ENCODE data around the gene LYRM2. TPM values are rescaled to one million over a fixed set of nuclear protein-coding genes. Genes with fewer than 3 reads are reported as not detected.

LYRM2 gene
- total RNA-seq, 2 experiments from 2014 or later = 25.5 to 26.4 TPM

DNA sequence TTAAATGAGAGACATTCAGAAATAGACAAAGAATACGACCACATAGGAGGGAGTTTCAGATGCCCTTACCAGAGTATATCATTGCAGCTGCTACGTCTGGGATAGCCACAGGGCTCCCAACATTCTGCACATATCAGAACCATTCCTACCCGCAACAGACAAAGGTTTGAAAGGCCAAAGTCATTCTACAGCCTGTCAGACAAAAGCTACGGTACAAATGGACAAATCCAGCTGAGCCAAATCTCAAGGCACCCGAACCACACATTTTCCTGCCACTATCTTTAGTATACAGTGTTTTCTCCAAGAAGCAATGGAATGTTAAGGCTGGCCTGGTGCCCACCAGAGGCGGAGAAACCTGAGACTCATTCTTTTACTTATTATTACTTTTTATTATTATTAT is 30.5 kb upstream of the LYRM2 start:
- no peaks in the 10 kb centered on the region for H3K9me3 Mint-ChIP-seq
- H3K27ac Mint-ChIP-seq = no peak overlapping the region
- H3K4me3 Mint-ChIP-seq = no peak overlapping the region
- no peak for DNase-seq
- no peaks in the 10 kb centered on the region for H3K27me3 Mint-ChIP-seq
- intact Hi-C loops (cut with micrococcal nuclease) = no loop called here
- peaks cover 41% of the 10 kb centered on the region for H3K36me3 Mint-ChIP-seq
- ChIA-PET POLR2A (no interaction called here), CTCF (interaction anchor here (0.6 kb wide), 1 partner anchor 649 kb away, joined by 3 read pairs; no protein-coding TSS in a partner anchor)
- no peaks in the 10 kb centered on the region for H3K4me1 Mint-ChIP-seq (ENCODE audit: low read depth)

DNA sequence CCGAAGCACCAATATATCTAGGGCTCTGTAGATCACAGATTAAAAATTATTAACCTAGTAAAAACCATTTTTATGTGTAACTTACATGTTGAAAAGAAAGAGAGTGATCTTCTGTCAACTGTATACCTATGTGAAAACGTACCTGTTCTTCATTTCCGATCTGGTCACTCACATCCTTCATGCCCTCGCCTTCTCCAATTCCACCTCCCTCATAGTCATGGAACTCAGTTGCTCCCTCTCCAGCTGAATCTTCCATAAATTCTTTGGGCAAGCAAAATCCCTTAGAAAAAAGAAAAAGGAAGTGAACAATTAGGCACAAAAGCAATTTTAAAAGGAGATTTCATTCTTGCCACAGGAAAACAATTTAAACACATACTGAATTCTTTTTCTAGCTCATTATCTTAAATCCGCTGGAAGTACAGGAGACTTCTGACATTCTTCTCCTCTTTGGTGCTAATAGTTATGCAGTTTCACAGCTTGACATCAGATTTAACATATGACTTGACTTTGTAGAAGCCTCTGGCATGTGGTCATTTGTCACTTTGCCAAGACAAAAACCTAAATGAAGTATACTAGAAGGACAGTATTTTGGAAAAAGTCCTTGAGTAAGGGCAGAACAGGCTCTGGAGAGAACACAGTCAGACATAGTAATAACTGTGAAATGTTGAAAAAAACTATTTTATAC is 29.5 kb upstream of the LYRM2 start:
- Mint-ChIP-seq H3K9me3 (no peaks in the 10 kb centered on the region), H3K4me3 (no peak overlapping the region), H3K36me3 (peaks cover 46% of the 10 kb centered on the region), H3K27ac (no peak overlapping the region), H3K4me1 (ENCODE audit: low read depth) (no peaks in the 10 kb centered on the region), H3K27me3 (no peaks in the 10 kb centered on the region)
- intact Hi-C loops (cut with micrococcal nuclease) = no loop called here
- CTCF ChIA-PET = no interaction called here
- POLR2A ChIA-PET = no interaction called here
- no peak for DNase-seq

DNA sequence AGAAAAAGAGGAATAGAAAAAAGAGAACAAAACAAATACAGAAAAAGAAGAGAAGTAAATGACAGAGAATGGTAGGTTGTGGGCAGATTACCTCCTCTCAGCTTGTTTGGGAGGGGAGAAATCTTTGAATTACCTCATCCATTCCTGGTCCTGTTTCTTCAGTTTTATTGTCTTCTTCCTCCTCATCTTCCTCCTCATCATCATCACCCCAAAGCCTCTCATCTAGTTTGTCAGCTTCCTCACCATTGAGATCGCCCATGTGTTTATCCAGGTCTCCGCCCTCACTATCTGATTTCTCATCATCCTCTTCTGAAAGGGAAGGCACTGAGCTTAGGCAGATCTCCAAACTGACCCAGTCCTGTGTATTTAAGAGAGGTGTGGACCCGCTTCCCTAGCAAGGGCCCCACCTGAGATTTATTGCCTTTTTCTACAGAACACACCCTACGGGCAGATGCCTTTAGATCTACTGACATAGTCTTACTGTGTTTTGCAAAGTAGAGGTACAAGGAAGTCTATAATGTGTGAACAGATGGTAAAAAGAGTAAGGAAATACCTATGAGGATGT is 24.2 kb upstream of the LYRM2 start:
- no peaks in the 10 kb centered on the region for H3K4me1 Mint-ChIP-seq (ENCODE audit: low read depth)
- ChIA-PET POLR2A (no interaction called here), CTCF (no interaction called here)
- no peaks in the 10 kb centered on the region for H3K27me3 Mint-ChIP-seq
- no peak overlapping the region for H3K4me3 Mint-ChIP-seq
- intact Hi-C loops (cut with micrococcal nuclease) = no loop called here
- no peaks in the 10 kb centered on the region for H3K9me3 Mint-ChIP-seq
- H3K36me3 Mint-ChIP-seq = peaks cover 47% of the 10 kb centered on the region
- no peak for DNase-seq
- H3K27ac Mint-ChIP-seq = no peak overlapping the region

DNA sequence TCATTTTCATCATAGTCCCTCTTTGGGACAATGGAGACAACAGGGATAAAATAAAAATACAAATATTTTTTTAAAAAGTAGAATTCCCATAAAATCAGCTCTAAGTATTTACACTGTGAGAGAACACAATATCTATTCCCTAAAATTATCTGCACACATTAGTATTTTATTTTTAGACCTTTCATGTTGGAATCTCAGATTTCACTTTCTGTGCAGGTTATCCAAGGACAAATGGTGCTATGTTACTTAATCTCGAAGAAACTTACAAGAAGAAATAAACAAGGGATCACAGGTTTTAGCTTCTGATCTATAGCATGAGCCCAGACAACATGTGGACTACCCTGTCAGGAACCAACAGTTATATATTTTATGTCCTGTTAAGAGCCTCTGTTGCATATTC is 23.0 kb upstream of the LYRM2 start:
- no peaks in the 10 kb centered on the region for H3K27me3 Mint-ChIP-seq
- peaks cover 50% of the 10 kb centered on the region for H3K36me3 Mint-ChIP-seq
- no peaks in the 10 kb centered on the region for H3K9me3 Mint-ChIP-seq
- POLR2A ChIA-PET = no interaction called here
- CTCF ChIA-PET = interaction anchor here (1.2 kb wide), 1 partner anchor 41 kb away, joined by 3 read pairs; no protein-coding TSS in a partner anchor
- intact Hi-C loops (cut with micrococcal nuclease) = no loop called here
- H3K4me1 Mint-ChIP-seq (ENCODE audit: low read depth) = no peaks in the 10 kb centered on the region
- H3K4me3 Mint-ChIP-seq = no peak overlapping the region
- H3K27ac Mint-ChIP-seq = no peak overlapping the region
- DNase-seq = no peak

DNA sequence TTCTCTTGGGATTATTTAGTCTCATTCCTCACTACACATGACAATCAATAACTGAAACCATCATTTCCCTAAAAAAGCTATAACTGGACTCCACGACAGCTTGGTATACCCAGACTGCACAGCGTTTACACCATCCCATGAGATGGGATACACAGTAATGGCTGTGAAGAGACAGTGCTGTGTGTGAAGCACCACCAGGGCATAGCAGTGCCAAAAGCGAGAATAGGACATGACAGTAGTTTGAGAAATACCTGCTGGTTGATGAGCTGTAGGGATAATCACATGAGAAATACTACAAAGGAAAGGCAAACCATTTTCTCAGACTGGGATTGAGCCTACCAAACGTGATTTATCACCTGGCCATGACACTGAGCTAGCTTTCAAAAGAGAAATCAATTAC is 22.4 kb upstream of the LYRM2 start:
- H3K36me3 Mint-ChIP-seq = peaks cover 51% of the 10 kb centered on the region
- H3K4me1 Mint-ChIP-seq (ENCODE audit: low read depth) = no peaks in the 10 kb centered on the region
- H3K27me3 Mint-ChIP-seq = no peaks in the 10 kb centered on the region
- no peak overlapping the region for H3K4me3 Mint-ChIP-seq
- DNase-seq = no peak
- ChIA-PET CTCF (interaction anchor here (1.2 kb wide), 1 partner anchor 42 kb away, joined by 3 read pairs; no protein-coding TSS in a partner anchor), POLR2A (no interaction called here)
- intact Hi-C loops (cut with micrococcal nuclease) = no loop called here
- H3K9me3 Mint-ChIP-seq = no peaks in the 10 kb centered on the region
- no peak overlapping the region for H3K27ac Mint-ChIP-seq

DNA sequence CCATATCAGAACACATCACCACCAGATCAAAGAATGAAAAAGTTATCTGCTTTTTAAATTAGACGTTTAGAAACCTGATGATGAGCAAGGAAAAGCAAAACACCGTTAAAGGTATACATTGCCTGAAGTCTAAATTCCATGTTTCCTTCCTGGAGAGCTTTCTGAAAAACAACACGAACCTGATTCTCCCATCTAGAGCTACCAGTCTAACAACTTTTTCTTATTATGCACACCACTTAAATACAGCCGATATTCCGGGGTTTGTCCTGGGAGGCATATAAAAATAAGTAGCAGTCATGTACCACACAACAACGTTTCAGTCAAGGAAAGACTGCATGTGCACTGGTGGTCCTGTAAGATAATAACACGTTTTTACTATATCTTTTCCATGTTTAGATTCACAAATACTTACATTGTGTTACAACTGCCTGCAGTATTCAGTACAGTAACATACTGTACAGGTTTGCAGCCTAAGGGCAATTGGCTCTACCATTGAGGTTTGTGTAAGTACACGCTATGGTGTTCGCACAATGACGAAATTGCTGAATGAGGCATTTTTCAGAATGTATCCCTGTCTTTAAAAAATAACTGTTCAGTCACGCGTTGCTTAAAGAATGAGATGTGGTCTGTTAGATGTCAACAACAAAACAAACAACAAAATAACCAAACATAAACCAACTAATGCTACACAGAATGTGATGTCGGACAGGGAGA is 19.1 kb upstream of the LYRM2 start:
- H3K4me3 Mint-ChIP-seq = no peak overlapping the region
- ChIA-PET POLR2A (interaction anchor here (1.1 kb wide), 1 partner anchor 162 kb away, joined by 3 read pairs; the partner anchor contains the start of gene MDN1), CTCF (no interaction called here)
- no peaks in the 10 kb centered on the region for H3K9me3 Mint-ChIP-seq
- no peaks in the 10 kb centered on the region for H3K4me1 Mint-ChIP-seq (ENCODE audit: low read depth)
- intact Hi-C loops (cut with micrococcal nuclease) = no loop called here
- DNase-seq = no peak
- no peaks in the 10 kb centered on the region for H3K27me3 Mint-ChIP-seq
- no peak overlapping the region for H3K27ac Mint-ChIP-seq
- H3K36me3 Mint-ChIP-seq = peaks cover 49% of the 10 kb centered on the region

DNA sequence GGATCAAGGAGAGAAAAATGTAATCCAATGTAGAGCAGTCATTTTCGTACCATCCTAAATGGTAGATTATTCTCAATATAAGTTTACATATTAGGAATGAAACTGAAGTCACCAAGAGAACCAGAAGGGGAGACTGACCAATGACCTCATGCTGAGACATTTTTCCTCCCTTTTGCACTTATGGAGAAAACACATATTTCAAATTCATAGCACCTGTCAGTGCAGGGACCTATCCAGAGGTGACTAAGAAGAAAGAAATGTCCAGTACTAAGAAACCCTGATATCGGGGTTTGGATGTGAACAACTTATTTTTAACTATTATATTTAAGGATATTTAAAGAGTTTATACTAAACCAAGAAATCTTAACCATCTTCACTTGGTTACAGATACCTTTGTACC is 16.6 kb upstream of the LYRM2 start:
- intact Hi-C loops (cut with micrococcal nuclease) = no loop called here
- H3K9me3 Mint-ChIP-seq = no peaks in the 10 kb centered on the region
- H3K36me3 Mint-ChIP-seq = peaks cover 53% of the 10 kb centered on the region
- H3K27ac Mint-ChIP-seq = no peak overlapping the region
- no peaks in the 10 kb centered on the region for H3K4me1 Mint-ChIP-seq (ENCODE audit: low read depth)
- H3K27me3 Mint-ChIP-seq = no peaks in the 10 kb centered on the region
- no peak for DNase-seq
- ChIA-PET CTCF (no interaction called here), POLR2A (no interaction called here)
- H3K4me3 Mint-ChIP-seq = no peak overlapping the region

GRCh38 chr6:89650579-89650978 is 12.0 kb upstream of the LYRM2 start:
- no peak for DNase-seq
- intact Hi-C loops (cut with micrococcal nuclease) = no loop called here
- H3K27ac Mint-ChIP-seq = no peak overlapping the region
- peaks cover 48% of the 10 kb centered on the region for H3K36me3 Mint-ChIP-seq
- CTCF ChIA-PET = no interaction called here
- H3K4me1 Mint-ChIP-seq (ENCODE audit: low read depth) = no peaks in the 10 kb centered on the region
- H3K27me3 Mint-ChIP-seq = no peaks in the 10 kb centered on the region
- no peak overlapping the region for H3K4me3 Mint-ChIP-seq
- H3K9me3 Mint-ChIP-seq = no peaks in the 10 kb centered on the region
- POLR2A ChIA-PET = interaction anchor here (0.5 kb wide), 1 partner anchor 314 kb away, joined by 3 read pairs; no protein-coding TSS in a partner anchor

DNA sequence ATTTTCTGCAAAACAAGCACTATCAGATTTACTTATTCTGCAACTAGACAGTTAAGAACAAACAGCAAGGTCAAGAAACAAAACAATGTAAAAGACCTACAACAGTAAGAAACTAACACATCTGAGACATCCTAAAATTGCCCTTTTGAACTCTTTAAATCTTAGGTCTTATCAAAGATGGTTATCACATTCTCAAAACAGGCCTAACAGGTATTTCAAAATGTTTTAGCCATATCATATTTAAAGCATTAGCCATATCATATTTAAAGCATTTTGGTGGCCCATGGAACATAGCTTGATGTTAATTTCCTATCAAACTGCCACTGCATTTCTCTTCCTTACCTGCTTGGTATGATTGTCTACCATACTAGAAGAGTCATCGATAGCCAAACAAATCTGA is 11.1 kb upstream of the LYRM2 start:
- Mint-ChIP-seq H3K27me3 (no peaks in the 10 kb centered on the region), H3K36me3 (peaks cover 52% of the 10 kb centered on the region), H3K4me1 (ENCODE audit: low read depth) (peaks cover 3% of the 10 kb centered on the region), H3K9me3 (no peaks in the 10 kb centered on the region), H3K27ac (no peak overlapping the region), H3K4me3 (no peak overlapping the region)
- CTCF ChIA-PET = no interaction called here
- POLR2A ChIA-PET = interaction anchor here (0.6 kb wide), 1 partner anchor 487 kb away, joined by 3 read pairs; no protein-coding TSS in a partner anchor
- intact Hi-C loops (cut with micrococcal nuclease) = no loop called here
- no peak for DNase-seq

DNA sequence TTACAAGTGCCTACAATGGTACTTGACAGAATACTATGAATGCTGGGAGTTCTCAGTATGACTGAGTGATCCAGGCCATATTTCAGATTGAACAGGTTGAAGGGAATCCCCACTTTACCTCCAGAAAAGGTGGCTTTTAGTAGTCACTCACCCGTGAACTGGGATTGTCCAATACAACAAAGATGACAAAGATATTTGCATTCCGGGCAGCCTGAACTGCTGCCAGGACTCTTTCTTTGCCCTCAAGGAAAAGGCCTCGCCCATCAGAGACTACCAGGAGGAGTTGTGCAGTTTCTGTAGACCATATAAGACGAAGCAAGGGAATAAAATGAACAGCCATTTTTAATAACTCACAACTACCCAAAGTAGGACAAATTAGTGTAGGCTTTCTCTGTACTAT is 6.3 kb upstream of the LYRM2 start:
- Mint-ChIP-seq H3K27ac (peak overlapping the region; percentile 14), H3K36me3 (peaks cover 43% of the 10 kb centered on the region), H3K4me1 (ENCODE audit: low read depth) (peaks cover 3% of the 10 kb centered on the region), H3K9me3 (no peaks in the 10 kb centered on the region), H3K4me3 (no peak overlapping the region), H3K27me3 (no peaks in the 10 kb centered on the region)
- intact Hi-C loops (cut with micrococcal nuclease) = no loop called here
- CTCF ChIA-PET = interaction anchor here (1.0 kb wide), 1 partner anchor 273 kb away, joined by 3 read pairs; no protein-coding TSS in a partner anchor
- DNase-seq = no peak
- POLR2A ChIA-PET = no interaction called here

DNA sequence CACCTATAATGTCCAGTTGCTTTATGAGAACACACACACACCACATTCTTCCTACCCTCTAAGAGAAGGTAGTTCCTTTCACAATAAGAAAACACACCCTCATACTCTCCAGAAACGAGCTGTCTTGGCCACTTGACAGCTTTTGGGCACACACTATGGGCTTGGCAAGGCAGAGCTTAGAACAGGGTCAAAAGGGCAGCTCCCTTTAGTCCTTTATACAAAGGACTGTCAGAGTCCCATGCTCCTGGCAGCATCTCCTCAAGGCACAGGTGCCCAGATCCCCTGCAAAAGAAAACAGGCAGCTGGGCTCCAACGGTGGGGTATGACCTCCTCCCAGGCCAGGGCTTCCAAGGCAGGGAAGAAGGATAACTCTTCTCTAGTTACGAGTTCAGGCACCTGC is 4.9 kb upstream of the LYRM2 start:
- no peak for DNase-seq
- Mint-ChIP-seq H3K36me3 (peaks cover 43% of the 10 kb centered on the region), H3K4me1 (ENCODE audit: low read depth) (peaks cover 14% of the 10 kb centered on the region), H3K9me3 (no peaks in the 10 kb centered on the region), H3K27ac (no peak overlapping the region), H3K27me3 (no peaks in the 10 kb centered on the region), H3K4me3 (no peak overlapping the region)
- ChIA-PET CTCF (interaction anchor here (1.9 kb wide), 1 partner anchor 271 kb away, joined by 6 read pairs; no protein-coding TSS in a partner anchor), POLR2A (no interaction called here)
- intact Hi-C loops (cut with micrococcal nuclease) = no loop called here

DNA sequence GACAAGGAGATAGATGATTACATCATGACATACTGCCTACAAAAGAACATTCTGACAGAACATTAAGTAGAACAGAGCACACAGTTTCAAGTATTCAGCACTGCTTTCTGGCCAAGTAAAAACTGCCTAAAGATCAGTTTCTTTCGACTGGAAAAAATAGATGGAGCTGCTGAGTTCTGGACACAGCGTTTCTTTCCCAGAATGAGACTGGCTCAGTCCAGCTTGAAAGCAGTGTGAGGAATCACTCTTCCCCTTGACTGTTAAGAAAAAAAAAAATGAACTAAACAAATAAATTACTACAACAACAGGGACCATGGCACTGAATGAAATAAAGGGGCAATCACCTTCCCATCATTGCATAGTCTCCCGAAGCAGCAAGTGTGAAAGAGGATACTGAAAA is 4.4 kb upstream of the LYRM2 start:
- no peak overlapping the region for H3K27ac Mint-ChIP-seq
- CTCF ChIA-PET = interaction anchor here (1.0 to 1.9 kb wide), 2 partner anchors 211 to 271 kb away, joined by 5 to 6 read pairs; no protein-coding TSS in a partner anchor
- intact Hi-C loops (cut with micrococcal nuclease) = no loop called here

More for the DNA sequence above, 4.4 kb upstream of the LYRM2 start:
- no peaks in the 10 kb centered on the region for H3K27me3 Mint-ChIP-seq
- no peaks in the 10 kb centered on the region for H3K9me3 Mint-ChIP-seq
- peaks cover 16% of the 10 kb centered on the region for H3K4me1 Mint-ChIP-seq (ENCODE audit: low read depth)
- DNase-seq = no peak
- no peak overlapping the region for H3K4me3 Mint-ChIP-seq
- H3K36me3 Mint-ChIP-seq = peaks cover 43% of the 10 kb centered on the region
- POLR2A ChIA-PET = no interaction called here

Measured in activated CD4-positive, alpha-beta memory T cell treated with anti-CD3 and anti-CD28 coated beads for 36 hours (primary cell).